ENCODE results near the gene RMC1. TPM values are rescaled to one million over a fixed set of nuclear protein-coding genes. Genes with fewer than 3 reads are reported as not detected.

The RMC1 gene
- total and polyA plus RNA-seq, 2 of the 13 experiments (the other 11 are each of a cell fraction or from before 2014, with no cell fraction given), result 9.4 to 19.5 TPM

DNA sequence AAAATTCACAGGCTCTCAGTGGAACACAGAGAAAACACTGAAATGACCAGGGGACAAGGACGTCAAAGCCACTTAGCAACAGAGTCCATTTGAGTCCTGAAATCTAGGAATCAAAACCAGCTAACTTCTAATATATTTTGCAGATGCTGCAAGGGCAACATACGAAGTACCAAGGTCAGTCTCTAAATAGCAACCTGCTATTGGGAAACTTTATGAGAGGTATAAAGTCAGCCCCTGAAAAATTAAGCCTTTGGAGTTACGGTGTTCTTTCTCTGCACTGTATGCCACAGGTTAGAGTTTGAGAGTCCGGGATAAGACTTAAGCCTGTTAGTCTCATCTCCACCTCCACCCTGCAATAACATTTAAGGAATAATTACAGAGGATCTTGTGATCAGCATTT, 69.7 kb downstream of the RMC1 start:
- TF ChIP-seq NFRKB (IDR thresholded peaks at IDR 0.05) (no peak), BCL6 (CRISPR knock-in tag; IDR thresholded peaks at IDR 0.05) (peak; percentile 24; the same call in 1 of the 2 replicates), HES4 (CRISPR knock-in tag; IDR thresholded peaks at IDR 0.05; ENCODE audit: borderline replicate concordance) (no peak), MAFK (conservative IDR thresholded peaks at IDR 0.05 in 1 of 2, IDR thresholded peaks at IDR 0.05 in 1 of 2; ENCODE audit: low read length in 2 of 2) (no peak), FOXP1 (IDR thresholded peaks at IDR 0.05) (no peak), FOXP1 (CRISPR knock-in tag; IDR thresholded peaks at IDR 0.05) (no peak)
- Histone ChIP-seq H3K4me3 (replicated peaks in 1 of 3; ENCODE audit: insufficient read depth in 1 of 3, low read depth in 2 of 3, low read length in 3 of 3) (no peak overlapping the region), H2AFZ (ENCODE audit: low read length) (no peak overlapping the region), H3K27me3 (ENCODE audit: control insufficient read depth in 1 of 2, insufficient read depth in 2 of 2, low read length in 2 of 2) (no peaks in the 10 kb centered on the region), H3K36me3 (replicated peaks in 1 of 2; ENCODE audit: control insufficient read depth in 1 of 2, insufficient read depth in 2 of 2, low read length in 2 of 2) (peaks cover 10 to 30% of the 10 kb centered on the region in 2 experiments), H3K4me2 (ENCODE audit: low read depth, low read length) (peak overlapping the region; percentile 13), H3K79me2 (ENCODE audit: insufficient read depth, low read length) (peaks cover 39% of the 10 kb centered on the region), H4K20me1 (ENCODE audit: insufficient read depth, low read length) (peaks cover 10% of the 10 kb centered on the region; the same call in 1 of the 2 replicates), H3K27ac (ENCODE audit: extremely low read length, insufficient read depth, low read length) (peak overlapping the region; percentile 74), H3K9me3 (ENCODE audit: low read length) (no peaks in the 10 kb centered on the region), H3K4me1 (ENCODE audit: insufficient read depth, low read length) (peaks cover 83% of the 10 kb centered on the region), H3K9ac (ENCODE audit: insufficient read depth, low read depth, low read length) (peak overlapping the region; percentile 32)
- BruUV-seq (replicated peaks), result no TSS peak
- ChIA-PET CTCF (ENCODE audit: low intra/inter-chr PET ratio, low total read pairs) (no interaction called here), POLR2A (interaction anchor here (3.0 kb wide), 1 partner anchor 17 kb away, joined by 12 read pairs; no protein-coding TSS in a partner anchor)
- ATAC-seq (0 out of 3 replicates have a peak, but pooled peaks have one; percentile 6), DNase-seq (ENCODE audit: low spot score) (no peak), FAIRE-seq (no peak)
- in situ Hi-C loops (cut with HindIII; ENCODE audit: extremely low pct_ligation_motif_present, low pct_unique_long_range_greater_than_20kb), result no loop called here
- intact Hi-C loops (cut with micrococcal nuclease; ENCODE audit: unreplicated experiment), result no loop called here
- 73% methylated on average over 4 of the region's 4 CpGs for WGBS (ENCODE audit: low lambda C conversion rate)

- H4K20me1 ChIP-seq (ENCODE audit: insufficient read depth, low read length), result peaks cover 12% of the 10 kb centered on the region; the same call in 1 of the 2 replicates
- no peak for DNase-seq (ENCODE audit: low spot score)
- H3K27me3 ChIP-seq (ENCODE audit: control insufficient read depth in 1 of 2, insufficient read depth in 2 of 2, low read length in 2 of 2), result no peaks in the 10 kb centered on the region
- H3K27ac ChIP-seq (ENCODE audit: extremely low read length, insufficient read depth, low read length), result peak overlapping the region; percentile 74
- CTCF ChIA-PET (ENCODE audit: low intra/inter-chr PET ratio, low total read pairs), result no interaction called here
- H3K9me3 ChIP-seq (ENCODE audit: low read length), result no peaks in the 10 kb centered on the region
- no peak overlapping the region for H2AFZ ChIP-seq (ENCODE audit: low read length)
- H3K4me1 ChIP-seq (ENCODE audit: insufficient read depth, low read length), result peaks cover 84% of the 10 kb centered on the region
- POLR2A ChIA-PET, result interaction anchor here (3.0 kb wide), 1 partner anchor 18 kb away, joined by 12 read pairs; no protein-coding TSS in a partner anchor
- in situ Hi-C loops (cut with HindIII; ENCODE audit: extremely low pct_ligation_motif_present, low pct_unique_long_range_greater_than_20kb), result no loop called here
- 34% methylated on average over 6 of the region's 6 CpGs for WGBS (ENCODE audit: low lambda C conversion rate)
- FAIRE-seq, result no peak
- TF ChIP-seq LCORL (IDR thresholded peaks at IDR 0.05) (no peak), LCORL (CRISPR knock-in tag; IDR thresholded peaks at IDR 0.05) (0 out of 2 replicates have a peak, but pooled peaks have one; percentile 43), FOSL2 (CRISPR knock-in tag; IDR thresholded peaks at IDR 0.05) (peak; percentile 76), SAP130 (CRISPR knock-in tag; IDR thresholded peaks at IDR 0.05; ENCODE audit: low read depth) (peak; percentile 42; the same call in 1 of the 2 replicates), MAFG (CRISPR knock-in tag; IDR thresholded peaks at IDR 0.05) (no peak), ZNF687 (CRISPR knock-in tag; IDR thresholded peaks at IDR 0.05) (peak; percentile 26; the same call in 1 of the 2 replicates), ZSCAN12 (CRISPR knock-in tag; IDR thresholded peaks at IDR 0.05) (no peak), TFE3 (CRISPR knock-in tag; IDR thresholded peaks at IDR 0.05) (peak; percentile 65; the same call in 1 of the 2 replicates)
- H3K4me3 ChIP-seq (replicated peaks in 1 of 3; ENCODE audit: insufficient read depth in 1 of 3, low read depth in 2 of 3, low read length in 3 of 3), result no peak overlapping the region
- no peak overlapping the region for H3K9ac ChIP-seq (ENCODE audit: insufficient read depth, low read depth, low read length)
- peaks cover 47% of the 10 kb centered on the region for H3K79me2 ChIP-seq (ENCODE audit: insufficient read depth, low read length)
- intact Hi-C loops (cut with micrococcal nuclease; ENCODE audit: unreplicated experiment), result no loop called here
- no TSS peak for BruUV-seq (replicated peaks)
- H3K36me3 ChIP-seq (replicated peaks in 1 of 2; ENCODE audit: control insufficient read depth in 1 of 2, insufficient read depth in 2 of 2, low read length in 2 of 2), result peaks cover 14 to 29% of the 10 kb centered on the region in 2 experiments
- peak overlapping the region; percentile 13 for H3K4me2 ChIP-seq (ENCODE audit: low read depth, low read length)
- no peak for ATAC-seq
Observed at GRCh38 chr18:23573626-23574431, 70.5 kb downstream of the RMC1 start.

Data from HepG2 (cell line).